ENCODE measurements around the gene NLGN2.

NLGN2 gene

DNA sequence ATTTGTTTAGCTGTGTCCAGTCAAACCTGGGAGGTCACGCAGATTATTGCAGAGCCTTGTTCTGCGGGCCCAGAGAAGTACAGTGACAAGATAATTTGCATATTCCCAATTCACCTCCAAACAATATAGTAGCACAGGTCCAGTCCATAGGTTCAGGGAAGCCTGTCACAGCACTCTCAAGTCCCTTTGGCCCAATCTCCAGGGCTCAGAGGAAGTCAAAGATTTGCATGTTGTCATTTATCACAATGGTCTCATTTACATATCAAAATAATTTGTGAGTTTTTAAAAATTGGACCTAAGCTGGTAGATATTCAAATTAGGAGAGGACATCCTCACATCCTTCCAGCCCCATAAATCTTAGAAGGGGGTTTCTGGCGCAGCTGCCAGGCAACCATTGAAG lies 59.9 kb downstream of the NLGN2 start:
- DNase-seq, result no peak

DNA sequence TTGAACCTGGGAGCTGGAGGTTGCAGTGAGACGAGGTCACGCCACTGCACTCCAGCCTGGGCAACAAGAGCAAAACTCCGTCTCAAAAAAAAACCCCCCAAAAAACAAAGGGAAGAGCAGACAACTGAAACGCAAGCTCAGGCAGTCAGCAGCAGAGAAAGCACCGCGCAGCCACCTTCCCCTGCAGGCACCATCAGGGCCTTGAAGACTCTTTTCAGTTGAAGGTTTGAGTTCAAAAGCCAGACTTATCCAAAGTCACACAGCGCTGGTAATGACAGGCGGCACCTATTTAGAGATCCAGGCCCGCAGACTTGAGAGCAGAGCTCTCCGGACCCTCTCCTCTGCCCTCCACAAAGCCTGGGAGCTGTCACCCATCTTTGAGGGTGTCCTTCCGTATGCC lies 60.6 kb downstream of the NLGN2 start:
- DNase-seq, result no peak

DNA sequence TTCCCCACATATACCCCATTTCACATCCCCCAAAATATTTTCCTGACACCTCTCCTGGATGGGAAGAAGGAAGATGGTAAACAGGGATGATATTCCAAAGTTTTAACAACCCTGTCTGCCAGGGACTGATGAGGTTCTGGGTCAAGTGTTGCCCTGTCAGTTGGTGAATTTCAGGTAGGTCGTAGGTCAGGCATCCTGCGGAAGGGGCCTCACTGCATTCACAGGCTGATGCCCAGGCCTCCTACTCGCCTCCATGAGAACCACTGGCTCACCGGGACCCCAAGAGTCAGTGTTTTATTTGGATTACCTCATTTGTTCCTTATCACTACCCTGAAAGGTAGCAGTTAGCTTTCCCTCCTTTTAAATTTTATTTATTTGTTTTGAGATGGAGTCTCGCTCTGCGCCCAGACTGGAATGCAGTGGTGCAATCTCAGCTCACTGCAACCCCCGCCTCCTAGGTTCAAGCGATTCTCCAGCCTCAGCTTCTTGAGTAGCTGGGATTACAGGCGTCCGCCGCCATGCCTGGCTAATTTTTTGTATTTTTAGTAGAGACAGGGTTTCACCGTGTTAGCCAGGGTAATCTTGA lies 61.3 kb downstream of the NLGN2 start:
- no peak for DNase-seq

Measured in kidney glomerular epithelial cell (primary cell).